ENCODE measurements around the gene PAN3. TPM values are rescaled to one million over a fixed set of nuclear protein-coding genes. Genes with fewer than 3 reads are reported as not detected.

Gene PAN3
- total RNA-seq, 1 experiment from 2014 or later, result 48.5 TPM

GRCh38 chr13:28344163-28344562 lies 205.8 kb downstream of the PAN3 start:
- Histone ChIP-seq H4K5ac (ENCODE audit: insufficient read length, low read depth, low read length) (peak overlapping the region; percentile 43), H3K18ac (ENCODE audit: insufficient read length, low read depth, low read length) (no peak overlapping the region), H3K9ac (ENCODE audit: extremely low read depth, insufficient read length, low read length) (no peak overlapping the region), H3K14ac (ENCODE audit: insufficient read depth, low read length) (no peak overlapping the region), H3K23ac (ENCODE audit: insufficient read length, low read depth, low read length) (no peak overlapping the region), H3K27me3 (ENCODE audit: insufficient read depth, low read length) (no peaks in the 10 kb centered on the region), H3K9me3 (ENCODE audit: control insufficient read depth, low read depth, low read length) (no peaks in the 10 kb centered on the region), H3K56ac (ENCODE audit: insufficient read length, low read depth, low read length) (no peak overlapping the region), H2BK12ac (ENCODE audit: insufficient read length, low read depth, low read length) (no peak overlapping the region), H3K4ac (ENCODE audit: low read depth, low read length) (no peak overlapping the region), H4K91ac (ENCODE audit: insufficient read length, low read depth, low read length) (peak overlapping the region; percentile 19), H2BK20ac (ENCODE audit: low read depth, low read length, poor library complexity, severe bottlenecking) (no peak overlapping the region), H3T11ph (ENCODE audit: low read length) (no peak overlapping the region), H3K4me2 (ENCODE audit: insufficient read depth, insufficient read length, low read length) (no peak overlapping the region), H3K79me2 (ENCODE audit: insufficient read depth, low read length) (no peaks in the 10 kb centered on the region), H2AK5ac (ENCODE audit: insufficient read length, low read length) (no peak overlapping the region), H2BK5ac (ENCODE audit: insufficient read length, low read length) (no peak overlapping the region), H3K23me2 (ENCODE audit: insufficient read length, low read depth, low read length, poor library complexity, severe bottlenecking) (no peaks in the 10 kb centered on the region), H4K20me1 (ENCODE audit: control insufficient read depth, insufficient read depth, insufficient read length) (no peaks in the 10 kb centered on the region), H3K79me1 (ENCODE audit: insufficient read depth, low read depth, low read length, poor library complexity, severe bottlenecking) (no peaks in the 10 kb centered on the region), H2AFZ (ENCODE audit: low read length) (no peak overlapping the region), H4K8ac (replicated peaks; ENCODE audit: insufficient read length, low read depth, low read length) (no peak overlapping the region), H3K27ac (ENCODE audit: insufficient read length, low read depth, low read length) (no peak overlapping the region), H3K4me1 (ENCODE audit: insufficient read depth, low read length) (no peaks in the 10 kb centered on the region), H2BK120ac (ENCODE audit: low read depth, low read length, poor library complexity, severe bottlenecking) (no peak overlapping the region), H2BK15ac (ENCODE audit: low read depth, low read length) (no peak overlapping the region)
- peaks cover 11 to 16% of the 10 kb centered on the region in 2 experiments for H3K4me1 Mint-ChIP-seq
- H3K27ac Mint-ChIP-seq, result peak overlapping the region in 2 of 3 experiments; percentile 21 to 63; a peak in 2 of 7 replicates
- H3K4me3 Mint-ChIP-seq, result no peak overlapping the region
- DNase-seq, result no peak
- WGBS (ENCODE audit: extremely low coverage, insufficient read length, low lambda C conversion rate), result no CpG with 5 or more reads among the region's 3 CpGs
- no peaks in the 10 kb centered on the region for H3K9me3 Mint-ChIP-seq
- no peak for TF ChIP-seq CTCF (conservative IDR thresholded peaks at IDR 0.05)
- peaks cover 11 to 23% (median 21%) of the 10 kb centered on the region in 3 experiments; a peak in 6 of 7 replicates for H3K36me3 Mint-ChIP-seq (ENCODE audit: insufficient read depth in 1 of 3, low read depth in 3 of 3)
- H3K27me3 Mint-ChIP-seq (ENCODE audit: low read depth), result no peaks in the 10 kb centered on the region

Other genes with a start within 250 kb of the PAN3 start
- gene PDX1, start 218.5 kb upstream of the PAN3 start, total RNA-seq (2021), result not detected in 2 replicates
- gene CDX2, start 169.2 kb upstream of the PAN3 start, total RNA-seq (2021), result not detected in 2 replicates
- gene URAD, start 149.9 kb upstream of the PAN3 start, total RNA-seq (2021), result not detected in 2 replicates
- 0.33 and 0.44 TPM in 2 replicates for gene FLT3, start 38.0 kb upstream of the PAN3 start, total RNA-seq (2021)